GM12878 (cell line): ENCODE data around the gene TRRAP. TPM values are rescaled to one million over a fixed set of nuclear protein-coding genes. Genes with fewer than 3 reads are reported as not detected.

ENCODE experiments used
- ATAC-seq: fragments of 200-7000 bp; cut with Tn5 transposase; 3 replicates; pipeline ENCODE4 v1.9.1; 2020; ENCODE audit warnings: mild to moderate bottlenecking, moderate library complexity
- BruUV-seq: library from RNA; stranded (reverse); fragments of 400-500 nt; replicated peaks from 2 replicates; lab custom pipeline; 2021; lab: Mats Ljungman, UMichigan
- CTCF ChIA-PET: fragments of 300-600 bp; sonication (Branson Sonifier 250); formaldehyde crosslinking; extraction: SDS; loops from one replicate; lab custom pipeline; 2021; ENCODE audit warnings: inconsistent platforms; lab: Yijun Ruan, JAX
- POLR2A ChIA-PET: fragments of 350-600 bp; formaldehyde crosslinking; extraction: SDS; loops from one replicate; lab custom pipeline; 2021; ENCODE audit warnings: inconsistent platforms; lab: Charles Lee
- RAD21 ChIA-PET: fragments of 300-600 bp; sonication (Branson Sonifier 250); formaldehyde crosslinking; loops from one replicate; lab custom pipeline; 2023; ENCODE audit warnings: antibody characterized with exemption; ENCODE audit not compliant: unreplicated experiment; lab: Charles Lee
- SMC1A ChIA-PET: fragments of 300-600 bp; sonication (Branson Sonifier 250); formaldehyde crosslinking; loops from one replicate; lab custom pipeline; 2023; ENCODE audit not compliant: unreplicated experiment, uncharacterized antibody; lab: Charles Lee
- DNase-seq: peaks from one replicate; pipeline ENCODE4 v3.0.0-alpha.2; 2011; ENCODE audit warnings: low read depth, low spot score
- FAIRE-seq: peaks from 3 replicates; lab custom pipeline; 2011; peaks lifted over from hg19 to GRCh38; lab: Jason Lieb, UNC
- H2AFZ ChIP-seq: 2 replicates; pipeline ENCODE4 v1.6.0; 2011; ENCODE audit warnings: low read depth, low read length, control low read depth; ENCODE audit not compliant: control insufficient read depth
- H3K27ac ChIP-seq: 2 replicates; pipeline ENCODE4 v1.5.1; 2011; ENCODE audit warnings: control low read depth; ENCODE audit not compliant: control insufficient read depth, insufficient read depth
- H3K27me3 ChIP-seq, 2 experiments: replicated peaks in 1 of 2; 2 replicates each; pipeline versions ENCODE4 v1.6.0 to v1.6.1; 2011; ENCODE audit warnings: low read length in 1 of 2; ENCODE audit not compliant: control insufficient read depth in 2 of 2, insufficient read depth in 2 of 2
- H3K36me3 ChIP-seq, 2 experiments: 2 replicates each; pipeline ENCODE4 v1.5.1; 2011; ENCODE audit warnings: low read length in 1 of 2; ENCODE audit not compliant: control insufficient read depth in 2 of 2, insufficient read depth in 2 of 2
- H3K4me1 ChIP-seq: 2 replicates; pipeline ENCODE4 v1.6.1; 2011; ENCODE audit warnings: mild to moderate bottlenecking, low read length, moderate library complexity, mixed read lengths; ENCODE audit not compliant: control insufficient read depth, insufficient read depth
- H3K4me2 ChIP-seq: 2 replicates; pipeline ENCODE4 v1.6.0; 2011; ENCODE audit warnings: control low read depth; ENCODE audit not compliant: control insufficient read depth, insufficient read depth
- H3K4me3 ChIP-seq: fragments of 200-600 bp; sonication (generic); 2 replicates; pipeline ENCODE4 v1.5.1; 2016
- H3K79me2 ChIP-seq: 2 replicates; pipeline ENCODE4 v1.6.0; 2011; ENCODE audit warnings: low read length; ENCODE audit not compliant: control insufficient read depth, insufficient read depth
- H3K9ac ChIP-seq: 2 replicates; pipeline ENCODE4 v1.8.0; 2011; ENCODE audit warnings: low read length, control low read depth, mixed read lengths; ENCODE audit not compliant: control insufficient read depth, insufficient read depth
- H3K9me3 ChIP-seq: replicated peaks from 3 replicates; pipeline ENCODE4 v1.5.1; 2011; ENCODE audit warnings: mild to moderate bottlenecking, low read length; ENCODE audit not compliant: control insufficient read depth, insufficient read depth
- H4K20me1 ChIP-seq: 2 replicates; pipeline ENCODE4 v1.6.0; 2011; ENCODE audit not compliant: control insufficient read depth, insufficient read depth
- DPF2 ChIP-seq: fragments of 450-650 bp; IDR thresholded peaks from 2 replicates; pipeline ENCODE4 v1.6.1; 2017; ENCODE audit warnings: mild to moderate bottlenecking
- ESRRA ChIP-seq: IDR thresholded peaks from 2 replicates; pipeline ENCODE4 v1.6.1; 2012; ENCODE audit warnings: mild to moderate bottlenecking, low read length, improper control_type of control experiment
- GABPA ChIP-seq: IDR thresholded peaks from 2 replicates; pipeline ENCODE4 v1.6.1; 2014; ENCODE audit warnings: antibody characterized with exemption, low read depth, mild to moderate bottlenecking, inconsistent platforms
- HDAC6 ChIP-seq: fragments of 200-600 bp; sonication (generic); IDR thresholded peaks from one replicate; pipeline ENCODE4 v1.8.0; 2017; ENCODE audit warnings: antibody characterized with exemption; ENCODE audit not compliant: unreplicated experiment
- IKZF2 ChIP-seq, 2 experiments: fragments of 450-650 bp; IDR thresholded peaks; 2 replicates each; pipeline ENCODE4 v1.6.1; 2017; ENCODE audit warnings: mild to moderate bottlenecking in 2 of 2, moderate library complexity in 2 of 2
- PML ChIP-seq: IDR thresholded peaks from 2 replicates; pipeline ENCODE4 v1.6.1; 2012; ENCODE audit warnings: low read length, inconsistent platforms
- SUZ12 ChIP-seq: fragments of 200-600 bp; sonication (generic); IDR thresholded peaks from one replicate; pipeline ENCODE4 v1.6.1; 2018; ENCODE audit warnings: antibody characterized with exemption, mild to moderate bottlenecking; ENCODE audit not compliant: unreplicated experiment
- TCF3 ChIP-seq: IDR thresholded peaks from 2 replicates; pipeline ENCODE4 v1.6.1; 2012; ENCODE audit warnings: low read depth, mild to moderate bottlenecking, low read length, borderline replicate concordance; ENCODE audit not compliant: insufficient read depth
- WGBS: methylation state at CpG from one replicate; pipeline ENCODE4 v1.1.6; 2016; ENCODE audit warnings: low lambda C conversion rate; ENCODE audit not compliant: insufficient replicate concordance, insufficient coverage; ENCODE audit errors: missing lambda C conversion rate; 5-methylcytosine and 5-hydroxymethylcytosine counted together
- in situ Hi-C: fragments of 300-500 bp; cut with MboI; formaldehyde crosslinking; loops from 9 replicates; pipeline ENCODE4 v1.14.3; 2018; ENCODE audit warnings: mixed read lengths
- intact Hi-C: fragments of 100-400 bp; cut with micrococcal nuclease; formaldehyde crosslinking; loops from one replicate; pipeline ENCODE4 v1.14.2; 2022; ENCODE audit not compliant: unreplicated experiment
- polyA plus RNA-seq, 11 experiments: library from polyadenylated mRNA; depleted of rRNA in 4 of 11; unstranded in 6 of 11; stranded (reverse) in 5 of 11; fragments of >200 nt; fragmentation: Nextera tagmentation in 4 of 11; fragmentation: Illumina TruSeq in 1 of 11; extraction: Ambion mirVana in 4 of 11; extraction: Trizol in 1 of 11; gene quantifications; 1 replicate in 1 of 11; 2 replicates in 10 of 11; pipeline versions ENCODE4 v1.2.1 to v1.2.3, GENCODE V29; 2011 to 2016; ENCODE audit warnings: inconsistent platforms in 2 of 11, missing spikeins in 2 of 11, low read depth in 1 of 11
- total RNA-seq, 4 experiments: library from RNA; depleted of rRNA in 3 of 4; stranded (reverse); fragments of >200 nt in 3 of 4; fragmentation: Illumina TruSeq in 1 of 4; extraction: Trizol in 1 of 4; gene quantifications; 2 replicates each; pipeline versions ENCODE4 v1.2.1 to v1.2.3, GENCODE V29; 2013 to 2021
- TF ChIP-seq, protein P1 (sequence below): IDR thresholded peaks from 2 replicates; pipeline ENCODE4 v1.6.1; 2012; ENCODE audit warnings: low read depth, low read length, improper control_type of control experiment
- TF ChIP-seq, protein P2 (sequence below): IDR thresholded peaks from 2 replicates; pipeline ENCODE4 v1.6.1; 2011; ENCODE audit warnings: low read depth, mild to moderate bottlenecking, low read length, moderate library complexity, borderline replicate concordance; ENCODE audit errors: extremely low read depth
- TF ChIP-seq, protein P3 (sequence below): fragments of 450-650 bp; IDR thresholded peaks from 2 replicates; pipeline ENCODE4 v1.6.1; 2018; ENCODE audit warnings: mild to moderate bottlenecking, low read depth, moderate library complexity; ENCODE audit not compliant: partially characterized antibody

TRRAP gene
- total and polyA plus RNA-seq, 10 of the 15 experiments (the other 5 are each of a cell fraction or from before 2014, with no cell fraction given), result 1.1 to 39.3 (median 8.5) TPM

DNA sequence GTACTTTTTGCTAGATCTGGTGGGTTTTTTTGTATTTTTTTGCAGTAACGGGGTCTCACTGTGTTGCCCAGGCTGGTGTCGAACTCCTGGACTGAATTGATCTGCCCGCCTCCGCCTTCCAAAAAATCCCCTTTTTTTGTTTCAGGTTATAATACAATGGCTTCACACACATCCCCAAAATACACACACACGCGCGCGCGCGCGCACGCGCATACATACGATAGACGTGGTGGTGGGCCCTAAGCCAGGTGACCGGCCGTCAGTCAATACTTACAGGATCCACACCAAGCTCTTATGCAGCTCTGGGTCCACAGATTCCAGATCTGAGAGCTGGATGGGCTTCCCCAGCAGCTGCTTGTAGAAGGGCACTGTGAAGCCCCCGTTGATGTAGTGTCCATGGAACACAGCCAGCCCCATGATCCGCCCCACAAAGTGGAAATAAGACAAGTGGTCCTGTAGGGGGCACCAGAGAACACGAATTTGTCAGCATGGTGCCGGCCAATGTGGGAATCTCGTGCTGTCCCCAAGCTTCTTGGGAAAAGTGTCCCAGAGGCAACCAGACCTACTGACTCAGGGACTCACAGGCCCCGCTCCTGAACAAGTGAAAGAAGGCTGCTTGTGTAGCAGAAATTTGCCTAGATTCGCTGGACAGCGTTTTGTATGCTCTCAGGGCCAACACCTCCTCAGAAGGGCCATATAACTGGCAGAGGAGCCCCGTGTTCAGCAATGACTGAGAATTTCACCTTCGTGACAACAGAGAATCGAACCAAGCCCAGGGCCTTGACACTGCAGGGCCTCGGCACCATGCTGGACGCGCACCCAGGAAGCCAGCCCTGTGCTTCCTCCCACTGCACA is 162.0 kb downstream of the TRRAP start (continued):
- TF ChIP-seq, protein P1, sequence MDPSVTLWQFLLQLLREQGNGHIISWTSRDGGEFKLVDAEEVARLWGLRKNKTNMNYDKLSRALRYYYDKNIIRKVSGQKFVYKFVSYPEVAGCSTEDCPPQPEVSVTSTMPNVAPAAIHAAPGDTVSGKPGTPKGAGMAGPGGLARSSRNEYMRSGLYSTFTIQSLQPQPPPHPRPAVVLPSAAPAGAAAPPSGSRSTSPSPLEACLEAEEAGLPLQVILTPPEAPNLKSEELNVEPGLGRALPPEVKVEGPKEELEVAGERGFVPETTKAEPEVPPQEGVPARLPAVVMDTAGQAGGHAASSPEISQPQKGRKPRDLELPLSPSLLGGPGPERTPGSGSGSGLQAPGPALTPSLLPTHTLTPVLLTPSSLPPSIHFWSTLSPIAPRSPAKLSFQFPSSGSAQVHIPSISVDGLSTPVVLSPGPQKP, result no peak
- no peak for TF ChIP-seq ESRRA
- peak in 1 of 2 experiments; percentile 27; a peak in 1 of 4 replicates for TF ChIP-seq IKZF2 (IDR thresholded peaks at IDR 0.05)

DNA sequence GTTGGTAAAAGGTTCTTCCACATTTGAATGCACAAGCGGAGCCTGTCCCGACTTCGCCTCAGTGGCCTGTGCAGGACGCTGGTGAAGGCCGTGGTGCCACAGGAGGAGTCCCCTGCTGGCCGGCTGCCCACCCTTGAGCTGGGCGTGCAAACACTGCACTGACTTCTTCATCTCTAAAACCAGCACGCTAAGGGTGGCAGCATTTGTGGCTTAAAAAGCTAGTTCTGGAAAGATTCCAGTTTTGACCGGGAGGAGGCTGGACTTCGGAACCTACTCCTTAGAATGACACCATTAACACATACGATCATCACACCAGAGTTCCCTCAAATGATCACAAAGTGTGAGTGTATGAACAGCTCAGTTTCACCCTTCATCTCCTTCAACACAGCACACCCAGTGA is 163.2 kb downstream of the TRRAP start:
- BruUV-seq, result TSS peak; percentile 48
- peaks cover 15 to 29% of the 10 kb centered on the region in 2 experiments for H3K36me3 ChIP-seq
- ChIA-PET SMC1A (interaction anchor here (0.6 to 1.0 kb wide), 2 partner anchors 196 to 272 kb away, joined by 4 to 5 read pairs; no protein-coding TSS in a partner anchor), CTCF (interaction anchor here (1.4 to 3.4 kb wide), 3 partner anchors 11 to 273 kb away, joined by 3 to 27 read pairs (median 19); no protein-coding TSS in a partner anchor), RAD21 (no interaction called here), POLR2A (no interaction called here)
- no peaks in the 10 kb centered on the region for H4K20me1 ChIP-seq
- no peak overlapping the region for H2AFZ ChIP-seq
- ATAC-seq, result no peak
- in situ Hi-C loops (loop anchor here (5.0 kb wide), 1 partner anchor 271 kb away; no protein-coding TSS in a partner anchor), intact Hi-C loops (loop anchor here (5.0 kb wide), 1 partner anchor 101 kb away; the partner anchor contains the start of gene SMURF1)
- no peaks in the 10 kb centered on the region; the same call in 1 of the 2 replicates for H3K4me1 ChIP-seq
- H3K9ac ChIP-seq, result no peak overlapping the region
- no peak overlapping the region for H3K4me3 ChIP-seq
- FAIRE-seq, result no peak
- H3K79me2 ChIP-seq, result no peaks in the 10 kb centered on the region
- DNase-seq, result no peak
- H3K27me3 ChIP-seq, result no peaks in the 10 kb centered on the region
- TF ChIP-seq TCF3, result no peak
- no peak for TF ChIP-seq HDAC6
- no peak for TF ChIP-seq SUZ12
- TF ChIP-seq PML, result no peak
- TF ChIP-seq, protein P2, sequence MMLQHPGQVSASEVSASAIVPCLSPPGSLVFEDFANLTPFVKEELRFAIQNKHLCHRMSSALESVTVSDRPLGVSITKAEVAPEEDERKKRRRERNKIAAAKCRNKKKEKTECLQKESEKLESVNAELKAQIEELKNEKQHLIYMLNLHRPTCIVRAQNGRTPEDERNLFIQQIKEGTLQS, result no peak
- no peak for TF ChIP-seq DPF2
- TF ChIP-seq, protein P3, sequence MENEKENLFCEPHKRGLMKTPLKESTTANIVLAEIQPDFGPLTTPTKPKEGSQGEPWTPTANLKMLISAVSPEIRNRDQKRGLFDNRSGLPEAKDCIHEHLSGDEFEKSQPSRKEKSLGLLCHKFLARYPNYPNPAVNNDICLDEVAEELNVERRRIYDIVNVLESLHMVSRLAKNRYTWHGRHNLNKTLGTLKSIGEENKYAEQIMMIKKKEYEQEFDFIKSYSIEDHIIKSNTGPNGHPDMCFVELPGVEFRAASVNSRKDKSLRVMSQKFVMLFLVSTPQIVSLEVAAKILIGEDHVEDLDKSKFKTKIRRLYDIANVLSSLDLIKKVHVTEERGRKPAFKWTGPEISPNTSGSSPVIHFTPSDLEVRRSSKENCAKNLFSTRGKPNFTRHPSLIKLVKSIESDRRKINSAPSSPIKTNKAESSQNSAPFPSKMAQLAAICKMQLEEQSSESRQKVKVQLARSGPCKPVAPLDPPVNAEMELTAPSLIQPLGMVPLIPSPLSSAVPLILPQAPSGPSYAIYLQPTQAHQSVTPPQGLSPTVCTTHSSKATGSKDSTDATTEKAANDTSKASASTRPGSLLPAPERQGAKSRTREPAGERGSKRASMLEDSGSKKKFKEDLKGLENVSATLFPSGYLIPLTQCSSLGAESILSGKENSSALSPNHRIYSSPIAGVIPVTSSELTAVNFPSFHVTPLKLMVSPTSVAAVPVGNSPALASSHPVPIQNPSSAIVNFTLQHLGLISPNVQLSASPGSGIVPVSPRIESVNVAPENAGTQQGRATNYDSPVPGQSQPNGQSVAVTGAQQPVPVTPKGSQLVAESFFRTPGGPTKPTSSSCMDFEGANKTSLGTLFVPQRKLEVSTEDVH, result no peak
- TF ChIP-seq GABPA, result no peak
- H3K9me3 ChIP-seq, result no peaks in the 10 kb centered on the region
- no peak overlapping the region for H3K4me2 ChIP-seq
- H3K27ac ChIP-seq, result no peak overlapping the region
- WGBS, result 96% methylated on average over 11 of the region's 11 CpGs
